PC-9 (cell line): ENCODE measurements around the gene UBE2QL1. TPM values are rescaled to one million over a fixed set of nuclear protein-coding genes. Genes with fewer than 3 reads are reported as not detected.
A peak's percentile ranks its signal among the peaks of the same experiment; 100 is the strongest.

ENCODE experiments used
- BruUV-seq: library from RNA; stranded (reverse); fragments of 400-500 nt; replicated peaks from 2 replicates; lab custom pipeline; 2021; lab: Mats Ljungman, UMichigan
- CTCF ChIA-PET: fragments of 300-600 bp; sonication (Branson Sonifier 250); formaldehyde crosslinking; loops from one replicate; lab custom pipeline; 2022; ENCODE audit warnings: antibody characterized with exemption; lab: Charles Lee
- POLR2A ChIA-PET: fragments of 300-600 bp; sonication (Branson Sonifier 250); formaldehyde crosslinking; loops from one replicate; lab custom pipeline; 2022; ENCODE audit warnings: antibody characterized with exemption; ENCODE audit not compliant: unreplicated experiment; lab: Charles Lee
- DNase-seq, 2 experiments: peaks; one replicate each; pipeline versions ENCODE4 v3.0.0 to v3.0.0-alpha.2; 2015 to 2022; ENCODE audit warnings: mixed read lengths in 1 of 2
- H2AFZ ChIP-seq: fragments of 200-600 bp; sonication (generic); 2 replicates; pipeline ENCODE4 v1.8.1; 2017; ENCODE audit warnings: antibody characterized with exemption
- H3F3A ChIP-seq: fragments of 200-600 bp; sonication (generic); 2 replicates; pipeline ENCODE4 v1.8.1; 2017; ENCODE audit warnings: antibody characterized with exemption, mild to moderate bottlenecking, low read depth; ENCODE audit not compliant: insufficient read depth
- H3K27ac ChIP-seq: fragments of 200-600 bp; sonication (generic); 2 replicates; pipeline ENCODE4 v1.6.1; 2016; ENCODE audit warnings: mixed run types
- H3K27me3 ChIP-seq: fragments of 200-600 bp; sonication (generic); 2 replicates; pipeline ENCODE4 v1.6.1; 2016; ENCODE audit warnings: low read depth, mixed run types; ENCODE audit not compliant: insufficient read depth
- H3K36me3 ChIP-seq: fragments of 200-600 bp; sonication (generic); 2 replicates; pipeline ENCODE4 v1.6.1; 2016; ENCODE audit warnings: low read depth, mixed run types
- H3K4me1 ChIP-seq: fragments of 200-600 bp; sonication (generic); replicated peaks from 2 replicates; pipeline ENCODE4 v1.6.1; 2016; ENCODE audit warnings: mixed run types; ENCODE audit not compliant: insufficient read depth
- H3K4me2 ChIP-seq: fragments of 200-600 bp; sonication (generic); 2 replicates; pipeline ENCODE4 v1.6.1; 2017; ENCODE audit warnings: mixed run types
- H3K4me3 ChIP-seq: fragments of 200-600 bp; sonication (generic); 2 replicates; pipeline ENCODE4 v1.6.1; 2016; ENCODE audit warnings: mixed run types
- H3K79me2 ChIP-seq: fragments of 200-600 bp; sonication (generic); 2 replicates; pipeline ENCODE4 v1.6.1; 2017; ENCODE audit warnings: low read depth, mixed run types
- H3K9me2 ChIP-seq: fragments of 200-600 bp; sonication (generic); 2 replicates; pipeline ENCODE4 v1.8.1; 2017; ENCODE audit warnings: mild to moderate bottlenecking; ENCODE audit not compliant: insufficient read depth
- H3K9me3 ChIP-seq: fragments of 200-600 bp; sonication (generic); 2 replicates; pipeline ENCODE4 v1.8.1; 2016; ENCODE audit warnings: low read depth; ENCODE audit not compliant: insufficient read depth
- H4K20me1 ChIP-seq: fragments of 200-600 bp; sonication (generic); 2 replicates; pipeline ENCODE4 v1.8.1; 2017; ENCODE audit not compliant: insufficient read depth
- EZH2 ChIP-seq: fragments of 200-600 bp; sonication (generic); IDR thresholded peaks from 2 replicates; pipeline ENCODE4 v1.8.0; 2017; ENCODE audit warnings: antibody characterized with exemption, low read depth
- intact Hi-C: fragments of 100-400 bp; cut with micrococcal nuclease; formaldehyde crosslinking; loops from one replicate; pipeline ENCODE4 v1.10.0; 2022; ENCODE audit not compliant: unreplicated experiment
- total RNA-seq: library from RNA; stranded (reverse); gene quantifications from 2 replicates; pipeline ENCODE4 v1.2.3, GENCODE V29; 2021
- TF ChIP-seq, protein P1 (sequence below): fragments of 200-600 bp; sonication (generic); conservative IDR thresholded peaks from 2 replicates; pipeline ENCODE4 v1.6.1; 2017; ENCODE audit warnings: mixed run types, antibody characterized with exemption, mild to moderate bottlenecking, moderate library complexity

UBE2QL1 gene
- total RNA-seq, 1 experiment from 2014 or later, result not detected

DNA sequence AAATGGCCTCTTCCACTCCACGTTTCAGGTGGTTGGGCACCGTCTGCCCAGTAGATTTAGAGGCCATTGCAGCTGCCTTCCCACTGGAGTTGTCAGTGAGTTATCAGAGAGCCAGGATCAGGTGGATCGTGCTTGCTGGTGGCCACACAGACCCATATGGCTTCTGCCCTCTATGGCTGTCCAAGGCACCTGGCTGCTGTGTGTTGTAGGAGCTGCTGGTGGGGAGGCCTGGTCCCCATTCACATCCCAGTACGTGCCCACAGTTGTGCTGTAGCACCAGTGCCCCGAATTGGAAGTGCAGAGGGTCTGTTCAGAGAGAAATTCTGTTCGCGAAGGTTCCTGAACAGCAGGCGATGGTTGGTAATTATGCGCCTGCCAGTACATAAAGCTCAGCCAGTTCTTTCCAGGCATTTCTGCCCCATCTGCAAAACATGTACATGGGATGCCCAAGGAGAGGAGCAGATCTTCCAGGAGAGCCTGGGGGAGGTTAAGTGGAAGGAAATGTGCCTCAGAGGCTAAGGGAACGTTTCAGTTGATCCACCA, 41.1 kb downstream of the UBE2QL1 start:
- H3K79me2 ChIP-seq, result no peaks in the 10 kb centered on the region

DNA sequence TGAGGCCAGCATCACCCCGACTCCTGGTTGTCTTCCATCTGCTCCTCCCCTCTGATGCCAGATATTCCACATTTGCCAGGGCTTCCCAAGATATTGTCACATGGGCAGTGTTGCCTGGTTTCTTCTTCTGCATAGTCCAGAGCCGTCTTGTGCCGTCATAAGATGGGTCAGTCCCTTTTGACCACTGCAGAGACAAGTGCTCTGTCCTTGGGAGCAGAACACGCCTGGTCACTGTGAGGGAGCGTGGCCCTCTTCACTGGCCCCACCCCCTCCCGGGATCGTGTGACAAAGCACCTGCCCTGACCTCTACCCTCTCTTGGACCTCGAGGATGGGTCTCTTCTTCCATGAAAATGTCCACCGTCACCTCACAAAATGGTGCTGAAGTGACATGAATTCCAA, 41.6 kb downstream of the UBE2QL1 start:
- no peak overlapping the region for H2AFZ ChIP-seq
- ChIA-PET CTCF (no interaction called here), POLR2A (no interaction called here)
- peaks cover 19% of the 10 kb centered on the region for H3K4me1 ChIP-seq
- H3K79me2 ChIP-seq, result no peaks in the 10 kb centered on the region
- no peaks in the 10 kb centered on the region for H4K20me1 ChIP-seq
- H3K4me2 ChIP-seq, result peak overlapping the region; percentile 29; the same call in 1 of the 2 replicates
- no peak overlapping the region for H3K4me3 ChIP-seq
- H3F3A ChIP-seq, result no peaks in the 10 kb centered on the region
- DNase-seq, result no peak
- no peak for TF ChIP-seq EZH2
- TF ChIP-seq, protein P1, sequence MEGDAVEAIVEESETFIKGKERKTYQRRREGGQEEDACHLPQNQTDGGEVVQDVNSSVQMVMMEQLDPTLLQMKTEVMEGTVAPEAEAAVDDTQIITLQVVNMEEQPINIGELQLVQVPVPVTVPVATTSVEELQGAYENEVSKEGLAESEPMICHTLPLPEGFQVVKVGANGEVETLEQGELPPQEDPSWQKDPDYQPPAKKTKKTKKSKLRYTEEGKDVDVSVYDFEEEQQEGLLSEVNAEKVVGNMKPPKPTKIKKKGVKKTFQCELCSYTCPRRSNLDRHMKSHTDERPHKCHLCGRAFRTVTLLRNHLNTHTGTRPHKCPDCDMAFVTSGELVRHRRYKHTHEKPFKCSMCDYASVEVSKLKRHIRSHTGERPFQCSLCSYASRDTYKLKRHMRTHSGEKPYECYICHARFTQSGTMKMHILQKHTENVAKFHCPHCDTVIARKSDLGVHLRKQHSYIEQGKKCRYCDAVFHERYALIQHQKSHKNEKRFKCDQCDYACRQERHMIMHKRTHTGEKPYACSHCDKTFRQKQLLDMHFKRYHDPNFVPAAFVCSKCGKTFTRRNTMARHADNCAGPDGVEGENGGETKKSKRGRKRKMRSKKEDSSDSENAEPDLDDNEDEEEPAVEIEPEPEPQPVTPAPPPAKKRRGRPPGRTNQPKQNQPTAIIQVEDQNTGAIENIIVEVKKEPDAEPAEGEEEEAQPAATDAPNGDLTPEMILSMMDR, result no peak
- no peak overlapping the region for H3K27ac ChIP-seq
- H3K36me3 ChIP-seq, result no peaks in the 10 kb centered on the region
- H3K9me2 ChIP-seq, result no peaks in the 10 kb centered on the region
- H3K27me3 ChIP-seq, result peaks cover 80% of the 10 kb centered on the region
- BruUV-seq, result no TSS peak
- intact Hi-C loops, result no loop called here
- no peaks in the 10 kb centered on the region for H3K9me3 ChIP-seq

More for the DNA sequence above, 41.1 kb downstream of the UBE2QL1 start:
- no TSS peak for BruUV-seq
- H3K4me3 ChIP-seq, result no peak overlapping the region
- no peaks in the 10 kb centered on the region for H3K36me3 ChIP-seq
- ChIA-PET POLR2A (no interaction called here), CTCF (no interaction called here)
- TF ChIP-seq, protein P1, result no peak
- TF ChIP-seq EZH2, result no peak
- no peak overlapping the region for H3K27ac ChIP-seq
- peaks cover 80% of the 10 kb centered on the region for H3K27me3 ChIP-seq
- no peaks in the 10 kb centered on the region for H4K20me1 ChIP-seq
- H3K4me2 ChIP-seq, result no peak overlapping the region
- DNase-seq, result no peak
- intact Hi-C loops, result no loop called here
- H3F3A ChIP-seq, result no peaks in the 10 kb centered on the region
- H3K4me1 ChIP-seq, result peaks cover 19% of the 10 kb centered on the region
- H3K9me2 ChIP-seq, result no peaks in the 10 kb centered on the region
- no peaks in the 10 kb centered on the region for H3K9me3 ChIP-seq
- H2AFZ ChIP-seq, result no peak overlapping the region

DNA sequence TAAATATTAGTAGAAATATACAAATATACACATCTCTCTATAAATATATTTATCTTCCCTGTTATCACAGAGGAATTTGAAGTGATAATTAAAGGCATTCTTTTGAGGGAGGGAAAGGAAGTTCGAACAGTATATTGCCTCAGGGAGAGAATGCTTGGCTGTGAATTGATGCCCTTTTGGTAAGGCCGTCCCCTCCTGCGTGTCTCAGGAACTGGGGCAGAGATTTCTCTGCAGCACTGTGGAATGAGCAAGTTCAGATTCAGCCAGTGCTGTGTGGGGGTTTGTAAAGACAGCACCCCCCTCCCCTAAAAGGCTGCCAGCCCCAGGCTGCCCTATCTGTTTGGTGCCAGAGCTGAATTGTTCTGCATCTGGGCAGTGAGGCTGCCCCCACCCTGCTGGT, 42.0 kb downstream of the UBE2QL1 start:
- CTCF ChIA-PET, result no interaction called here
- peak overlapping the region; percentile 29 for H3K4me2 ChIP-seq
- peaks cover 19% of the 10 kb centered on the region for H3K4me1 ChIP-seq
- H3K9me2 ChIP-seq, result no peaks in the 10 kb centered on the region
- no peaks in the 10 kb centered on the region for H3K79me2 ChIP-seq
- BruUV-seq, result no TSS peak
- peak in 1 of 2 experiments; percentile 53 for DNase-seq
- no peaks in the 10 kb centered on the region for H3F3A ChIP-seq
- no peaks in the 10 kb centered on the region for H3K36me3 ChIP-seq
- no peaks in the 10 kb centered on the region for H4K20me1 ChIP-seq
- POLR2A ChIA-PET, result no interaction called here
- no peak overlapping the region for H2AFZ ChIP-seq
- intact Hi-C loops, result no loop called here
- peaks cover 80% of the 10 kb centered on the region for H3K27me3 ChIP-seq
- H3K9me3 ChIP-seq, result no peaks in the 10 kb centered on the region
- H3K4me3 ChIP-seq, result no peak overlapping the region
- no peak overlapping the region for H3K27ac ChIP-seq
- TF ChIP-seq, protein P1, result no peak
- TF ChIP-seq EZH2, result no peak
